ENCODE results near the gene MCCC2.
"Not testable (repeated sequence)": the region's sequence is repeated elsewhere in the genome, so short reads cannot be mapped to it uniquely, and the experiment has no call there.

MCCC2 gene

DNA sequence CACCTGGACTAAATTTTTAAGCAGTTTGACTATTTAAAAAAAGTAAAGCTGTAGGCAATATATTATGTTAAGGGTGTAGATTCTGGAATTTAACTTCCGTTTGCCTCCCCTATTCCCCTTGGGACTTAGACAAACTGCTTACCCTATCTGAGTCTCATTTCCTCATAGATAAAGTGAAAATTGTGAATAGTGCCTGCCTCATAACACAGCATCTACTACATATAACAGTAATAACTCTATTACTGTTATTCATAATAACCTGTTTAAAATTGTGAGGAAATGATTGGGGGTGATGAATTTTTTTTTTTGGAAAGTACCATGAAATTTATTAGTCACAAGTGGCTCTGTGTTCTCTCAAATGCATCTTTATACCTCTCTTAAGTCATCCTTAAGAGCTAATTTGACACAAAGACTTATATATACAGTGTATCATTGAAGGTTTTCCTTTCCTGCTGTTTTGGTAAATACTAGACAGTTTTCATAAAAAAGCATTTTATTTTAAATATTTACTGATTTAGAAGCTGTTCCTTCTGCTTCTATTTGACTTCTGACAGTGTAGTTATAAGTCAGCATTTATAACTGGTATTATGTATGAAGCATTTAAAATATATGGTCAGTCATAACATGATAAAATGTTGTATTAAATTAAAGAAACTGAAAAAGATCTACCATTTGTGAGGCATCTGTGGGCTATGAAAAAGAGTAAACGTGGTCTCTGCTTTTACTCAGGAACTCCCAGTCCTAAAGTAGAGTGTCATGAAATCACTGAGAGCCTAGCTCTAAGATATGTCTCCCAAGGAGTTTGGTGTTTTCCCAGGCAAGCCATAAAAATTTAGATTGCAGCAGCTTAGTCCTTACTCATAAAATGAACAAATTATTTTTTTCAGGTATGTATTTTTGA, 46.4 kb downstream of the MCCC2 start:
- TF ChIP-seq, protein P1, sequence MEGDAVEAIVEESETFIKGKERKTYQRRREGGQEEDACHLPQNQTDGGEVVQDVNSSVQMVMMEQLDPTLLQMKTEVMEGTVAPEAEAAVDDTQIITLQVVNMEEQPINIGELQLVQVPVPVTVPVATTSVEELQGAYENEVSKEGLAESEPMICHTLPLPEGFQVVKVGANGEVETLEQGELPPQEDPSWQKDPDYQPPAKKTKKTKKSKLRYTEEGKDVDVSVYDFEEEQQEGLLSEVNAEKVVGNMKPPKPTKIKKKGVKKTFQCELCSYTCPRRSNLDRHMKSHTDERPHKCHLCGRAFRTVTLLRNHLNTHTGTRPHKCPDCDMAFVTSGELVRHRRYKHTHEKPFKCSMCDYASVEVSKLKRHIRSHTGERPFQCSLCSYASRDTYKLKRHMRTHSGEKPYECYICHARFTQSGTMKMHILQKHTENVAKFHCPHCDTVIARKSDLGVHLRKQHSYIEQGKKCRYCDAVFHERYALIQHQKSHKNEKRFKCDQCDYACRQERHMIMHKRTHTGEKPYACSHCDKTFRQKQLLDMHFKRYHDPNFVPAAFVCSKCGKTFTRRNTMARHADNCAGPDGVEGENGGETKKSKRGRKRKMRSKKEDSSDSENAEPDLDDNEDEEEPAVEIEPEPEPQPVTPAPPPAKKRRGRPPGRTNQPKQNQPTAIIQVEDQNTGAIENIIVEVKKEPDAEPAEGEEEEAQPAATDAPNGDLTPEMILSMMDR (IDR thresholded peaks at IDR 0.05; ENCODE audit: extremely low read depth, missing control alignments), result no peak
- no peak for DNase-seq (ENCODE audit: low spot score)

DNA sequence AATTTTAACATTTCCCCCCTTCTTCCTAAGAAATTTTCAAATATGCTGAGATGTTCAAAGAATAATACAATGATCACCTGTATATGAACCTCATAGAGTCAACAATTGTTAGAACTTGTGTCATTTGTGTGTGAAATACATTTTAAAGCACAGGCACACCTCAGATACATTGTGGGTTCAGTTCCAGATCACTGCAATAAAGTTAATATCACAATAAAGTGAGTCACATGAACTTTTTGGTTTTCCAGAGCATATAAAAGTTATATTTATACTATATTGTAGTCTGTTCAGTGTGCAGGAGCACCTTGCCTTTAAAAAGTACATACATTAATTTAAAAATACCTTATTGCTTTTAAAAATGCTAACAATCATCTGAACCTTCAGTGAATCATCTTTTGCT, 50.0 kb downstream of the MCCC2 start:
- TF ChIP-seq, protein P1 (IDR thresholded peaks at IDR 0.05; ENCODE audit: extremely low read depth, missing control alignments), result no peak
- no peak for DNase-seq (ENCODE audit: low spot score)

DNA sequence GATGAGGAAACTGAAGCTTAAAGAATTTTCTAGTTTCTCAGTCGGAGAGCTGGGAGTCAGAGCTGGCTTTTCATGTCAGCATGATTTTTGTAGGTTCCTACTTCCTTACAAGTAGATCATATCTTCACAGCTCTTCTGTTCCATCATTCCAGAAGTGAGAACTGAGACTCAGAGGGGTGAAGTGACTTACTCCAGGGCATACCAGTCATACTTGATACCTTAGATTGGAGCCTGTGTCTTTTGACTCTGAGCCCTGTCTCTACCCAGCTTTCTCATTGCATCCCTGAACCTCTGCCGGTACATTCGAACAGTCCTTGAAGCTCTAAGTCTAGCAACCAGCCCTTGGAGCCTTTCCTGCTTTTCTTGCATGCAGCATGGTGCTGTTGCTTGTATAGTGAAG, 53.3 kb downstream of the MCCC2 start:
- no peak for DNase-seq (ENCODE audit: low spot score)

DNA sequence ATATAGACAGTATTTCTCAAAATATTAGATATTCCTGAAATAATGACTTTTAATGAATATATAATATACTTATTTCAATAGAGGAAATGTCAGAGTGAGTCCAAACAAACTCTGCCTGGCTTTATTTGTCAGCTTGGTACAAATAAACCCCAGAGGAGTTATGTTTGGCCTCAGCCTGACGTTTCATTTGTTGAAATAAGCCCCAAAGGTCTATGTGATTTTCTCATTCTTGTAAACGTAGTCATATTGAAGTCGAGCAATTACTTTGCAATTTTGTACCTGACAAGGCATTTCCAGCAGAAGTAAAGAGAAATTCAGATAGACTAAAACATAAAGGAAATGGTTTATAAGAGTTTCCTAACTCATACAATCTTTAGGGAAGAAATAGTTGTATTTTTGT, 57.9 kb downstream of the MCCC2 start:
- TF ChIP-seq, protein P1 (IDR thresholded peaks at IDR 0.05; ENCODE audit: extremely low read depth, missing control alignments), result no peak
- DNase-seq (ENCODE audit: low spot score), result no peak

More for the DNA sequence above, 53.3 kb downstream of the MCCC2 start:
- TF ChIP-seq, protein P1 (IDR thresholded peaks at IDR 0.05; ENCODE audit: extremely low read depth, missing control alignments), result no peak

DNA sequence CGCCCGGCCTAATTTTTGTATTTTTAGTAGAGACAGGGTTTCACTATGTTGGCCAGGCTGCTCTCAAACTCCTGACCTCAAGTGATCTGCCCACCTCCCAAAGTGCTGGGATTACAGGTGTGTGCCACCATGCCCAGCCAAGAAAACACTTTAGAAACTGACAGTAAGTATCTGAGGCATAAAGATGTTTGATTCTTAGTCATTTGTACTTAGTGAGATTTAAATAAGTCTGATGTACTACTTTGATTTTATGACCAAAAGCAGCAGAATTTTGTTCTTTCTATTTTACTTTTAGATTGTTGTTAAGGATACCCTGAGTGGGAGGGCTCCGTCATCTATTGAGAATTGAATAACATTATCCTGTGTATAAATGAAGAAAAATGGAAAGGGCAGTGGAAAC, 63.8 kb downstream of the MCCC2 start:
- not testable (repeated sequence) for DNase-seq (ENCODE audit: low spot score)

DNA sequence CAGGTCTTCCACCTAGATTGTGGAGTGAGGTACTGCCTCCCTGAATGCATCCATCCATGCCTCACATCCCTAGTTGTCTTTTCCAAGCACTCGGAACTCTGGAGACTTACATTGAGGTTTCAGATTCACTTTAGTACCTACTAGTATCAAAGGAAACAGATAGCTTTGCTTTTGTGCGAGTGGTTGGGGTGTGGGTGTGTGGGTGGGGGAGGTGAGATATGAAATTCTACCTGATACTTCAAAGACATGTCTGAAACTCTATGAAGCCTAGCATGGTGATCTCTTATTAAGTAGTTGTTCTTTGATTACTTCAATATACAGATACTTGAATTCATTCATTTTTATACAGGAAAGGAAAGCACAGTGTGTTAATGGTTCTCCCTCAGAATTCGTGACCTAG, 64.4 kb downstream of the MCCC2 start:
- no peak for DNase-seq (ENCODE audit: low spot score)
- TF ChIP-seq, protein P1 (IDR thresholded peaks at IDR 0.05; ENCODE audit: extremely low read depth, missing control alignments), result no peak

DNA sequence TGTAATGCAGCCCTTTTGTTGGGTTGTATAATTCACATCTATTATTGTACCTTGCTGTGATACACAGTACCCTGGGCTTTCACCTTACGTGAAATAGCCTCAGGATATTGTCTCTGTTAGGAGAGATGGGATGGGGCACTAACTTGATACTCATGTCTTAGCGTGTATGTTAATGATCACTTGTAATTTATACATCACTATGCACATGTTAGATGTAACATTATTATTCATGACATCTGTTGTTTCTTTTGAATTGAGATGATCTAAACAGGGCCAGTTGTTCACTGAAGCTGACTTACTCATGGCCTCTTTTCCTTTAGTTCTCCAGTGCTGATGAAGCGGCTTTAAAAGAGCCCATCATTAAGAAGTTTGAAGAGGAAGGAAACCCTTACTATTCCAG, 65.2 kb downstream of the MCCC2 start:
- no peak for DNase-seq (ENCODE audit: low spot score)
- TF ChIP-seq, protein P1 (IDR thresholded peaks at IDR 0.05; ENCODE audit: extremely low read depth, missing control alignments), result no peak

Measured in GM20000 (cell line).